HG03565 (cell line): ENCODE results near the gene REX1BD.
"Not testable (repeated sequence)": the region's sequence is repeated elsewhere in the genome, so short reads cannot be mapped to it uniquely, and the experiment has no call there.

Source experiments
- ATAC-seq: cut with Tn5 transposase; IDR thresholded peaks from one replicate; pipeline ENCODE4 v1.9.1; 2021; ENCODE audit warnings: mild to moderate bottlenecking, moderate library complexity; ENCODE audit not compliant: unreplicated experiment

REX1BD gene

DNA sequence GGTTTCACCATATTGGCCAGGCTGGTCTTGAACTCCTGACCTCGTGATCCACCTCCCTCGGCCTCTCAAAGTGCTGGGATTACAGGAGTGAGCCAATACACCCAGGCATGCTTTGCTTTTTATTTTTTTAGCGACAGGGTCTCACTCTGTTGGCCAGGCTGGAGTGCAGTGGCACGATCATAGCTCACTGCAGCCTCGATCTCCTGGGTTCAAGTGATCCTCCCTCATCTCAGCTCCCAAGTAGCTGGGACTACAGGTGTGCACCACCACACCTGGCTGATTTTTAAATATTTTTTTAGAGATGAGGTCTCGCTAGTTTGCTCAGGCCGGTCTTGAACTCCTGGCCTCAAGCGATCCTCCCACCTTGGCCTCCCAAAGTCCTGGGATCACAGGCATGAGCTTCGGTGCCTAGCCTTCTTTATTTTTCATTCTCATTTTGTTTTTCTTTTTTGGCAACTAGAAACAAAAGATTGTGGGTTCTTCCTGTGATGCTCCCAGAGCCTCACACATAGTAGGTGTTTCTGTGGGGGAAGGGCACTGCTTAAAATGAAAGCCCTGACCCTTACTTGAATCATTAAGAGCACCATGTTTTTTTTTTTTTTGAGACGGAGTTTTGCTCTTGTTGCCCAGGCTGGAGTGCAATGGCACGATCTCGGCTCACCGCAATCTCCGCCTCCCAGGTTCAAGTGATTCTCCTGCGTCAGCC, 12.2 kb downstream of the REX1BD start:
- not testable (repeated sequence) for ATAC-seq

DNA sequence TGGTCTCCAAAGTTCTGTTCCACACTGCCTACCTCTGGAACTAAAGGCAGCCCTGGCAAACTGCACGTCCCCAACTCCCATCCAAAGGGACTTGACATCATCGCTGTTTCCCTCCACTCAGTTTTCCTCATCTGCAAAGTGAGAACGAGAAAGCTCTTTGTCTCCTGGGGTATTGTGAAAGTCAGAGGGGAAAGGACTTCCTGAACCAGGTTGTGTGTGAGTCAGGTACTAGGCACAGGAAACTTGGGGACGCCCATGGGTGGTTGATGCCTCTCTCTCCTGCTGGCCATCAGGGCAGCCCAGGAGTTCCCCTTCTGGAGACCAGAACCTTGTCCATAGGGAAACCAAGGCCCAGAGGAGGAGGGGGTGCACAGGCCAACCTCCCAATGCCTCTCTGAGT, 13.3 kb downstream of the REX1BD start:
- no peak for ATAC-seq

DNA sequence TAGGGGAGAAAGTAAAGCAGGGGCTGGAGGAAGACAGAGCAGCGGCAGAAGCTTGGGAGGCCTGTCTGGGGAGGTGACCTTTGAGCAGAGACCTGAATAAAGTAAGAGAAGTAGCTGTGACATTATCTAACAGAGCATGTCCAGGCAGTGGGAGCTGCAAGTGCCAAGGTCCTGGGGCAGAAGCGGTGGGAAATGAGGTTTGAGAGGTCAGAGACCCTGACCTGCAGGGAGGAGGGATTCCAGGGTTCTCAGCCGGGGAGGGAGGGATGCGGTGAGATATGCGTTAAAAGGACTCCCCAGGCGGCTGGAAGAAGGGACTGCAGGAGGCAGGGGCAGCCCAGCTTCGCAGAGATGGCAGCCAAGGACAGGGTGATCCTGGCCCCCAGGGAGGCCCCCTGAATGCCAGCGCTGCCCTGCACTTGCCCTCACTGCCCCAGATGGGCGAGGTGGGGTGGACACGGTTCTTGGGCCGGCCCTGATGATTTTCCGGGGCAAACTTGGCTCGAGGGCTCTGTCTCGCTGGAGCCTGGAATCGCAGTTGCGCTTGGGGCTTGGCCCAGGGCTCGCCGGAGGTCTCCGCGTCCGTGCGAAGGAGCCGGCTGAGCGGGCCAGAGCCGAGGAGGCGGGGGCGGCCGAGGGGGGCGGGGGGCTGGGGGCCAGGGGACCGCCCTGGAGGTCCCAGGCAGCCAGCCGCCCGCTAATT, 14.8 kb downstream of the REX1BD start:
- ATAC-seq: no peak

DNA sequence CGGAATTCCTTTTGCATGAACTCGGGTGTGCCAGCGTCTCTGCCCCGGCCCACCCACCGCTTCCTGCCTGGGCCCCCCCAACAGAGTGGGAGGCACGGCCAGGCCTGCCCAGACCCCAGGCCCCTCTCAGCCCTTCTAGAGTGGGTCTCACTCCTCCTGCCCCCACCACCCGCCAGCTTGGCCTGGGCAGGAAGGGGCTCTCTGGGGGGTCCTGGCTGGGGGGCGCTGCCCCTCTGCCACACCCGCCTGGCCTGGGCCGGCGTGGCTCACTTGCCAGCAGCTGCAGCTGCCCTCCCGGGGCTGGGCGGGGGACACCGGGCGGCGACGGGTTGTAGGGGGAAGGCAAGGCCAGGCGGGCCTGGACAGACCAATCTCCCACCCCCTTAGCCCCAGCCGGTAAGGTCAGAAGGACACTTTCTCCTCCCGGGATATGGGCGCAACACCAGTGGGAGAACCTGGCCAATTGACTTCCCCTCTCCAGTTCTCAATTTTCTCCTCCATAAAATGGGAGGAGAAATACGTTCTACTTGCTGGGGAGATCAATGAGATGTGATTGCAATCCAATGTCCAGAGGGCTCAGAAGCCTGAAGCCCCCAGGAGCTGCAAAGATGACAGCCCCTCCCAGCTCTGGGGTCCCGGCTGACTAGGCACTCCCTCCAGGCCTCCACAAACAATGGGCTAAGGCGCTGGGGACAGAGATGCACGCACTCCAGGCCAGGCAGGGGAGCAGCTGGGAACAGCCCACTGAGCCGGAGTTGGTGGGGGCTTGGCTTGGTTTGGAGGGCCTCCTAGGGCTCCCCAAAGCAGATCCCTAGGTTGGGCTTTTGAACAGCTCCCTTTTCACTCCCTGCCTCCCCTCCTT, 15.6 kb downstream of the REX1BD start:
- no peak for ATAC-seq

DNA sequence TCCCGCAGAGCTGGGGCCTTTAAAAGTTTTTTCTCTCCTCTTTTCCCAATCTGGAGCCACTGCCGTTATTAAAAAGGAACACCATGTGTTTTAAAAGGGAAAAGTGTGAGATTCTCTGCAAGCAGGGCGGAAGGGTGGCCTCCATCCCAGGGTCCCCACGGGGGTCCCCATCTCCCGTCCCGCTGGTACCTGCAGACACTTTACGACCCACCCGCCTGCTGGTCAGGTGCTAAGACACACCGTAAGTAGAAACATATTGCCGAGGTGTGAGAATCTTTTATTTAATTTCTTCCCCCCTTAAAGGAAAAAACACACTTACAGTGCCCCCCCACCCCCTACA, 16.2 kb downstream of the REX1BD start:
- no peak for ATAC-seq

DNA sequence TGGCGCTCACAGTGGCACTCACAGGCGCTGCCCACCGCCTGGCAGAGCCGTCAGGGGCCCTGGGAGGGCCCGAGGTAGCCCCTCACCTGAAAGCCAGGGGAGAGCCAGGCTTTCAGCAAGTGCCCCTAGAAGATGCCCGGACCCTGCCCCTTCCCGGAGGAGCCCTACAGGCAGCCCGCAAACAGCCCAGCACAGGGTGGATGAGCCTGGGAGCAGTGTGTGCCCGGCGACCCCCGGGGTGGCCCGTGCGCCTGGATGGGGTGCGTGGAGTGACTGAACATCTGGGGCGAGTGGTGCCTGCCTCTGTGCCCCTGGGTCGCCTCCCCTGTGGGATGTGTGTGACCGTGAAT, 16.6 kb downstream of the REX1BD start:
- ATAC-seq: no peak

DNA sequence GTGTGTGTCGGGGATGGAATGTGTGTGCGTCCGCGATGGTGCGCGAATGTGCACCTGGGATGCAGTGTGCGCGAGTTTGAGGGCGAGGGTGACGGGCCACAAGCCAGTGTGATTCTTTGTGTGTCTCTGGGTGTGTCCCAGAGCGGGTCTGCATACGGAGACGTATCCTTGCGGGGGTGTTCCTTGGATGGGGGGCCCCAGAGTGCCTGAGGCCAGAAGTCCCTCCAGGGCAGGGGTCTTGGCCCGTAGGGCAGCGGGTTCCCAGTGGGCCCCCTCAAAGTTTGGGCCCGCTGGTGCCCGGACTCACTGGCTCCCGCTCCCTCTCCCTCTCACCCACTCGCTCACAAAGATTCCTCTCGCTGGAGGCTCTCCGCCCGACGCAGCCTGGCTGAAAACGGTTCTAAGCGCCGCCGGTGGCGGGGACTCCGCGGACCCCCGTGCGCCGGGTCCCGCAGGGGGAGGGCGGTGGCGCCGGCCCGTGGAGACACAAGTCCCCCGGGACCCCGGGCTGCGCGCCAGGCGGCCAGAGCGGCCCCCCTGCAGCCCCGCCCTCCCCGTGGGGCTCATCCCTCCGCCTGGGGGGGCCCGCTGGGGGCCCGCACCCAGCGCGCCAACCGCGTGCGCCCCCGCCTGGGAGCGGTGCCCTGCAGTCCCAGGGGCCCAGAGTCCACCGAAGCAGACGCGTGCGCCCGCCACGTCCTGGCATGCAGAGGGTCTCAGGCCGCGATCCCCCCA, 17.1 kb downstream of the REX1BD start:
- no peak for ATAC-seq

DNA sequence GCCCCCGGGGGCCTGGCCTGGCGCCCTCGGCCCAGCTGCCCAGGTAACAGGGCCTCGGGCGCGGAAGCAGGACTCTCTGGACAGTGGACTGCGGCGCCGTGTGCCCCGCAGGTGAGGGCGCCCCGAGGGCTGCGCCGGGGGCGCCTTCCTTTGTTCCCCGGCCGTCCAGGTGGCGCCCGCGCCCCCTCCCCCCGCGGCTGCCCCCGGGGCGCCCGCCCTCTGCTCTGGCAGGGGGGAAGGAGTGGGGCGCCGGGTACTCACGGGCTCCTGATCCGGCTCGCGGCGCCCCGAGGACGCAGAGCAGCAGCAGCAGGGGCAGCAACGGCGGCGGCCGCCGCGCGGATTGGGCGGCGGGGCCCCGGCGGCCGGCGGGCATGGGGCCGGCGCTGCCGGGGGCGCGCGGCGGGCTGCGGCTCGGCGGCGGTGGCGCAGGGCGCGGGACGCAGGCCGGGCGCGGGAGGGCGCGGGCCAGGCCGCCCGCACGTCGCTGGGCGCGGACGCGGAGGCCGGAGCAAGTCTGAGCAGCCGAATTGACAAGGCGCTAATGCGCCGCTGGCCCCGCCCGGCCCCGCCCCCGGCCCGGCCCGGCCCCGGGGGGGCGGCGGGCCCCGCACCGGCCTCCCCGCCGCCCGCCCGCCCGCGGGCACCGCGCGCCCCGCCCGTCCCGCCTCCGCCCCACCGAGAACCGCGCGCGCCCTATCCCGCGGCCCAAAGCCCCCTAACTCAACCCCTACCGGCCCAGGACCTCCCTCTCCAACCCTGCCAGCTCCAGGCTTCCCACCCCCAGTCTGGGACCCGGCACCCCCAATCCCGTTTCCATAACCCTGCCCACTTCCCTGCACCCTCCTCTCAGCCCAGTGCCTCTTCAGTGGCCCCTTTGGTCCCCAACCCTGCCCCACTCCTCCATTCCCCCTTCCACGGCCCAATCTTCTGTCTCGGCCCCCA, 18.0 kb downstream of the REX1BD start, which contains the start of gene CRLF1:
CRLF1 (minus strand) TSS at position 519 of the 945 bp plus-strand sequence; CDS start at position 376, 143 bp downstream.
- ATAC-seq: no peak

DNA sequence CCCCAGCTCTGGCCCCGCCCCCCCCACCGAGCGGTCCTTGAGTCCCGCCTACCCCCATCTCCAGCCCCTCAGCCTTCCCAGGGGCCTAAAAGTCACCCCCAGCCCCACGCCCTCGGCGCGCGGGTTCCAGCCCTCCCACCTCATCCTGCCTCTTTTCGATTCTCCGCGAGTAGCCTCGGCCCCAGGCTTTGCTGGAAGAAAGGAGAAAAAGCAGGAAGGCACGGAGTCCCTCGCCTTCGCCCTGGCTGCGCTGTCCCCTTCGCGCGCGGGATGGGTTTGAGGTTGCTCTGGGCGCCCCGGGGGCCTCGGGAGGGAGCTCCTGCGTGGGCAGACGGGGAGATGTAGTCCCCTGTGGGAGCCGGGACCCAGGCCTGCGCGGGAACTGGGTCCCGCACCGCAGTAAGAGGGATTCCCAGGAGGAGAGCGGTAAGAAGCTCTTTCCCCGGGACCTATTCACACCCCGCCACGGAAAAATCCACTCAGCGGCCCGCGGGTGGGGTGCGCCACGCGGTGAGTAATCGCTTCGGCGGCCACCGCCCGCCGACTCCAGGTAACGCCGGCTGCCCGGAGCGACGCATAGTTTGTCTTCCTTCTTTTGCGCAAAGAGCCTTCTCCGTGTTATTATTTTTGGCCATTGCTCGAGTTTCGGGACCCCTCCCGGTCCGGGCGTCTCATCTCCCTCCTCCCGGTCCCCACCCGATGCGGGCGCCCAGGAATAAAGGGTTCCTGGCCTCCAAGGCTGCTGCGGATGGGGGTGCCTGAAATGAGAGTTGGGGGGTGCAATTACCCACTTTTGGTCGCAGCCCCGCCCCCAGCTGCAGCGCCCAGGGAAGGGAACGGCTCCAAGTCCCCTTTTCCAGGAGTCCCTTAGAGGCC, 18.9 kb downstream of the REX1BD start:
- ATAC-seq: no peak

DNA sequence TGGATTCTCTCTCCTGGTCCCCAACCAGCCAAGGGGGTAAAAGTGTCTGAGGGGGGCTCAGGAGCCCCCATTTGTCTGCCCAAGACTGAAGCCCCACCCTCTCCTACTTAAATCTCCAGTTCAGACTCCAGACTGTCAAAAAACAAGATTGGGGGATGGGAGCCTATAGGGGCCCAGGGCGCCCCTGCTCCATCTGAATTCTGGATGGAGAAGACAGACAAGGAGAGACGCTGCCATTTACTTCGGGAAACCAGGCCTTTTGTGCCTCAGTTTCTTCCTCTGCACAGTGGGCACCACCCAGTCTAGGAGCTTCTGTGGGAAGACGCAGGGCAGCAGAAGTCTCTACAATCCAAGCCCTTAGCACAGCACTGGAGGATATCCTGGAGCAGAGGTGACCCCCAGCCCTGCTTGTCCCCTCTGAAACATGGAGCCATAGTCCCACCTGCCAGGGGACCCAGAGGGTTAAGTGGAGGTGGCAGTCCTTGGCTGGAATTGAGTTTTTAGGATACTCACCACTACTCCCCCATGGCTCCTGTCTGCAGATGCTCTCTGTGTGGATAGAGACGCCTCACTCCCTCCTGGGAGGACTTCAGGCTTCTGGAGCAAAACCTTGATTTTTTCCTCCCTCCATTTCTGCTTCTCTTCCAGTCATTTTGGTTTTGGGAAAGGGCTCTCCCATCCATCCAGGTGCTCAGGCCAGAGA, 19.7 kb downstream of the REX1BD start:
- ATAC-seq: no peak

DNA sequence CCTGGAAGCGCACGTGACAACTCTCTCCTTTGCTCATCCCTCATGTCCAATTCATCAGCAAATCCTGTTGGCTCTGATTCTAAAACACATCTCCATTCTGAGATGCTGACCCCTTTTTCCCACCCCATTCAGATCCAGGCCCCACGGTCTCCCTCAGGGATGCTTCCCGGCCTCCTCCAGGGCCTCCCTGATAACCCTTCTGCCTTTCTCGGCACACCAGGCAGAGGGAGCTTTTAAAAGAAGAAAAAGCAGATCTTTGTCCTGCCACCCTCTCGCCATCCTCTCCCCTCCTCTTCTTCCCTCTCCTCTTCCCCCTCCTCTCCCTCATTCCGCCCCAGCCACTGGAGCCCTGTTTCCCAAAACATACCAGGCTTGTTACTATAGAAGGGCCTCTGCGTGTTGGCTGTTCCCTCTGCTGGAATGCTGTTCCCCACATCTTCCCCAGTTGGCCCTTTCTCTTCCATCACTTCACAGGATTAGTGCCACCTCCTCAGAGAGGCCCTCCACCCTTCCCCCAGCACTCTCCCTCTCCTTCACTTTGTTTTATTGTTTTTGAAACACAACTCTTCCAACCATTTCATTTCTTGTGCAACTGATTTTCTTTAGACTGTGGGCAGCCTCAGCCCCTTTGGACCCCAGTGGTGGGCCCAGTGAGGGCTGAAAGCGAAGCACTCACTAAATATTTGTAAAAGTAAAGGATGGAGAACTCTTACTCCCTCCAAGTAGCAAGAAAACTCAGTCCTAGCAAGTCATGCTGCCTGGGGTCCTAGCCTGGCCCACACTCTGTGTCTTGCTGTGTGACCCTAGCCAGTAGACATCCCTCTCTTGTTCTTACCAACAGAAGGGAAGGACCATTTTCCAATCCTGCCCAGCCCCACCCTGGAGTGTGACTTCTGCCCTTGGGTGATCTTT, 20.5 kb downstream of the REX1BD start:
- no peak for ATAC-seq

DNA sequence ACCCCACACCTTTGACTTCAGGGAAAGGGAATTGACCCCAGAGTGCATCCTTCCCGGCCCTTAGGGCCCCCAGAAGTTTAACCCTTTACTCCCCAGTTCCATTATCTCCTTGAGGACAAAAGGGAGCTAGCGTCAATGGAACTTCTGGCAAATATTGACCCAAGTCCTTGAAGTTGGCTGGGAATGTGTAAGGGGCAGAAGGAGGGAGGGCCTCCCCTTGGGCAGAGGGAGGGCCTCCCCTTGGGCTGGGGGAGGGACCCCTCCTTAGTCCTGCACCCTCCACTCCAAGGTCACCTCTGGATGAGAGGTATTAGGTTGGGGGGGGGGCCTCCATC, 21.1 kb downstream of the REX1BD start:
- ATAC-seq: no peak

DNA sequence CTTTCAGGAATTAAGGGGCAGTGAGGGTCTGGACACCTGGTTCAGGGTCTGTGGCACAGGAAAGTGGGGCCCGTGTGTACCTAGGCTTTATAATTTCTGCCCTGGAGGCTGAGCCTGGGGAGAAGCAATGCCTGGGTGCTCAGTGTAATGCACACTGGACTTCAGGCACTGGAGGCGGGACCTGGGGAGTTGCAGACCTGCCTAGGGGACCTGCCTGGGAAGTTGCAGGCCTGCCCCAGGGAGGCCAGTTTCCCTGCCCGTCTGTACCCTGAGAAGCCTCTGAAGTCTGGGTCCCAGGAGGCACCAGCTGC, 21.6 kb downstream of the REX1BD start:
- no peak for ATAC-seq

DNA sequence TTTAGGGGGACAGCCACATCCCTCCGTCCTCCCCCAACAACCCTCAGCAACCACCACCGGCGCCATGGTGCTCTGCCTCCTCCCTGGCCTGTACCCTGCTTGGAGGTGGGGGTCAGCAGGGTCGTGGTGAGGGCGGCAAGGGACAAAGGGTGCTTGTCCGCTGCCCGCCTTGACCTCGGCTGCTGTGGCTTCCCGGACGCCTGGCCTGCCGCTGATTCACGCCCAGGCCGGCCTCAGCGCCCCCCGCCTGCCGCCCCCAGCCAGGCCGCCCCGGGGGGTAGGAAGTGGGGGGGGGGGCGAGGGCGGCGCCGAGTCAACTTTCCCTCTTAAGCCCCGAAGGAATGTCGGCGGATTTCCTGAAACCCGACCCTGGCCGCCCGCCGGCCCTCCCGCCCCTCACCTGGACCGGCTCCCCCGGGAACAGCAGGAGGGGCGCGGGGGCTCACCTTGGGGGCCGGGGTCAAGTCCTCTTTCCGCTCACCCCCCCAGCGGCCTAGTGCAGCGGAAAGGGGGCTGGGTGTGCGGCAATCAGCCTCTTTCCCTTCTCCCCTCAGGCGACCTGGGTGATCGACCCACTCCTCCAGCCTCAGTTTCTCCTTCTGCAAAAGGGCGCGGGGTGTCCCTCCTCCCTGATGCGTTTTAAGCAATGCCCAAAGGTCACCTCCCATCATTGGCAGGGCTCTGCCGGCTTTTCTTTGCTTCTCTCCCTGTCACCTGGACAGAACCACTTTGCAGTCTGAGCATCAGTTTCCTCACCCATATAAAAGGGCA, 22.1 kb downstream of the REX1BD start:
- no peak for ATAC-seq

DNA sequence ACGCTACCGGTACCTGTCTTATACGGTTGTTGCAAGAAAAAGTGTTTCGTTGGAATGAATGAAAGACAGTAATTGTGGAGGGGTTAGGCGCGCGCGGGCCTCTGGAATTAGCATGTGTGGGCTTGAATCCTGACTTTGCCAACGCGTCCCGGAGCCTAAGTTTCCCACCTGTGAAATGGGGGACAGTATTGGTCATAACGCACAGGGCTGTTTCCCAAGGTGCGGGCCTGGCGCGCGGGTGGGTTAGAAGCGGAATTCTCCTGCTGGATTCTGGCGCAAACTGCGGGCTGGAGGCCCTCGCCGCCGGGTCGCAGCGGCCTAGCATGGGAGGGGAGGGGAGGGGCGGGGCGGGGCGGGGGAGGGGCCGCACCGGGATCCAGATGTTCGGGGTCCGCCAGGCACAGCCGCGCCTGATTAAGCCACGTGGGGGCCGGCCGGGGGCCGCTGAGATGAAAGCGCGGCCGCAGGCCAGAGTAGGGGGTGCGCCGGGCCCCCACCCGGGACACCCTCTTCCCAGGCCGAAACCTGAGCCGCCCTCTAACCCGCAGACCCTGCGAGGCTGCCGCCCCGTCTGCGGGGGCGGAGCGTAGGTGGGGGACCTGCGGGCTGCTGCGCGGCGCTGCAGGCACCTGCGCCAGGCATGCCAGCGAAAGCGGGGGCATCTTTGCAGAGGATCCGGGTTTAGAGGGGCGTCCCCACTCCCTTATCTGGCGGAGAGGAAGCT, 22.9 kb downstream of the REX1BD start:
- ATAC-seq: no peak

DNA sequence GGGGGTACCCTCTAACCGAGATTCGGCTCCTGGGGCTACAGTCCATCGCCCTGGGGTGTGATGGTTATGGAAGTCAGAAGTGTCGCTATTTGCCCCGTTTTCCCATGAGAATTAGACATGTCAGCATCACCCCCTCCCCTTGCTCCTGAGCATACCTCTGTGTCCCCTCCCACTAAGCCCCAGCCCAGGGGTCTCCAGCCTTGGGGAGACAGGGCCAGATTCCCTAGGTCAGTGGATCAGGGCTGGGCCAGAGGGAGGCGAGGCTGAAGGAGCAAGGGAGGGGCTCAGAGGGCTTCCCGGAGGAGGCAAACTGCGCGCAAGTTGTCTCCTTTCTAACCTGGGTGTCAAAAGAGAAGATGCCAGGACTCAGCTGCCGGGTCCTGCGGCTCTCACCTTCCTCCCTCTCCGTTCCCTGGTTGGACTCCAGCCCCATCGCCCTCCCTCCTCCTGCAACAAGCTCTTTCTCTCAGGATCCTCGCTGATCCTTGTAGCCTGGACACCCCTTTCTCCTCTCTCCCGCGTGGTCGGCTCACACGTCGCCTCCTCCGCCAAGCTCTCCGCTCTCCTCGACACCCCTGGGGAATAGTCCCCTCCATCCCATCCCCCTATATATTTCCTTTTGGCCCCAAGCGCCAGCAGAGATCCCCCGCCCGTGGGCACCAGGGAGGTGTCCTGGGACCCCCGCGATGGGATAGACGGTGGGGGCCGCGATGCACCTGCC, 23.6 kb downstream of the REX1BD start:
- no peak for ATAC-seq
